Measurements from ENCODE around the gene EFNB2.

DNA sequence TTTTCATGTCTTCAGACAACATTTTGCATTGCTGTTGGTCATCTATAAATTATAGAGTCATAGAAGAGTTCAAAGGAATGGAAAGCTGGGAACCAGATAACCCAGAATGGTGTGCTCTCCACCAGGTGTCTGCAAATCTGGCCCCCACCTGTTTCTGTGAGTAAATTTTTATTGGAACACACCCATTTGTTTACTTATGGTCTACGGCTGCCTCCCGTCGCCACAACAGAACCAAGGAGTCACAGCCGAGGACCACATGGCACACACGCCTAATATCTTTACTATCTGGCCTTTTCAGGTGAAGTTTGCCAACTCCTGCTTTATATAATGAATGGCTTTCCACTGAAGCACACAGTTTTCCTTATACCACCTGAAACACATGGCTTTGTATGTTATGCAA lies 58.2 kb downstream of the EFNB2 start:
- no peak for TF ChIP-seq POLR2A (IDR thresholded peaks at IDR 0.05)
- TF ChIP-seq, protein P1, sequence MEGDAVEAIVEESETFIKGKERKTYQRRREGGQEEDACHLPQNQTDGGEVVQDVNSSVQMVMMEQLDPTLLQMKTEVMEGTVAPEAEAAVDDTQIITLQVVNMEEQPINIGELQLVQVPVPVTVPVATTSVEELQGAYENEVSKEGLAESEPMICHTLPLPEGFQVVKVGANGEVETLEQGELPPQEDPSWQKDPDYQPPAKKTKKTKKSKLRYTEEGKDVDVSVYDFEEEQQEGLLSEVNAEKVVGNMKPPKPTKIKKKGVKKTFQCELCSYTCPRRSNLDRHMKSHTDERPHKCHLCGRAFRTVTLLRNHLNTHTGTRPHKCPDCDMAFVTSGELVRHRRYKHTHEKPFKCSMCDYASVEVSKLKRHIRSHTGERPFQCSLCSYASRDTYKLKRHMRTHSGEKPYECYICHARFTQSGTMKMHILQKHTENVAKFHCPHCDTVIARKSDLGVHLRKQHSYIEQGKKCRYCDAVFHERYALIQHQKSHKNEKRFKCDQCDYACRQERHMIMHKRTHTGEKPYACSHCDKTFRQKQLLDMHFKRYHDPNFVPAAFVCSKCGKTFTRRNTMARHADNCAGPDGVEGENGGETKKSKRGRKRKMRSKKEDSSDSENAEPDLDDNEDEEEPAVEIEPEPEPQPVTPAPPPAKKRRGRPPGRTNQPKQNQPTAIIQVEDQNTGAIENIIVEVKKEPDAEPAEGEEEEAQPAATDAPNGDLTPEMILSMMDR (IDR thresholded peaks at IDR 0.05), result no peak
